WTC11 (cell line): Measurements from ENCODE around the gene ATF7.

Experiments
- ARID4B ChIP-seq: sonication (generic); formaldehyde crosslinking; IDR thresholded peaks from 2 replicates; pipeline ENCODE4 v1.8.0; 2023; ENCODE audit warnings: missing genetic modification reagents, mild to moderate bottlenecking, borderline replicate concordance
- ATF2 ChIP-seq: sonication (generic); formaldehyde crosslinking; IDR thresholded peaks from 2 replicates; pipeline ENCODE4 v1.8.1; 2022; ENCODE audit warnings: low read depth, missing genetic modification reagents, borderline replicate concordance
- CTCF ChIP-seq: fragments of 200-600 bp; IDR thresholded peaks from 2 replicates; pipeline ENCODE4 v1.8.0; 2022; ENCODE audit warnings: antibody characterized with exemption
- GABPB1 ChIP-seq: sonication (generic); formaldehyde crosslinking; IDR thresholded peaks from 2 replicates; pipeline ENCODE4 v1.8.1; 2023; ENCODE audit warnings: mild to moderate bottlenecking, missing genetic modification reagents
- GTF2I ChIP-seq: fragments of 250-450 bp; sonication (Bioruptor Pico); conservative IDR thresholded peaks from 2 replicates; pipeline ENCODE4 v1.4.0; 2021; ENCODE audit warnings: mild to moderate bottlenecking
- JUN ChIP-seq: sonication (generic); formaldehyde crosslinking; IDR thresholded peaks from 2 replicates; pipeline ENCODE4 v1.8.0; 2023; ENCODE audit warnings: mild to moderate bottlenecking, missing genetic modification reagents
- MAX ChIP-seq: sonication (generic); formaldehyde crosslinking; IDR thresholded peaks from 2 replicates; pipeline ENCODE4 v1.8.0; 2022; ENCODE audit warnings: mild to moderate bottlenecking, missing genetic modification reagents
- SMAD3 ChIP-seq: sonication (generic); formaldehyde crosslinking; IDR thresholded peaks from 2 replicates; pipeline ENCODE4 v1.8.0; 2022; ENCODE audit warnings: missing genetic modification reagents, mild to moderate bottlenecking, borderline replicate concordance
- ZNF121 ChIP-seq: sonication (generic); formaldehyde crosslinking; IDR thresholded peaks from 2 replicates; pipeline ENCODE4 v1.8.0; 2023; ENCODE audit warnings: missing genetic modification reagents
- ZNF263 ChIP-seq: sonication (generic); formaldehyde crosslinking; IDR thresholded peaks from 2 replicates; pipeline ENCODE4 v1.8.1; 2022; ENCODE audit warnings: low read depth, mild to moderate bottlenecking, moderate library complexity, missing genetic modification reagents
- ZNF416 ChIP-seq: fragments of 250-450 bp; sonication (Bioruptor Pico); IDR thresholded peaks from 2 replicates; pipeline ENCODE4 v1.9.0; 2021; ENCODE audit warnings: mild to moderate bottlenecking, inconsistent platforms
- ZNF512 ChIP-seq: sonication (generic); formaldehyde crosslinking; IDR thresholded peaks from 2 replicates; pipeline ENCODE4 v1.8.1; 2022; ENCODE audit warnings: missing genetic modification reagents, borderline replicate concordance
- ZSCAN18 ChIP-seq: fragments of 250-450 bp; sonication (Bioruptor Pico); IDR thresholded peaks from 2 replicates; pipeline ENCODE4 v2.1.2; 2022; ENCODE audit warnings: mild to moderate bottlenecking, moderate library complexity

GRCh38 chr12:53604581-53604980 lies 21.6 kb downstream of the ATF7 start:
- TF ChIP-seq ZNF416 (CRISPR knock-in tag) (no peak), CTCF (no peak), SMAD3 (CRISPR knock-in tag) (no peak), GTF2I (CRISPR knock-in tag) (no peak), ZNF512 (CRISPR knock-in tag) (no peak), ARID4B (CRISPR knock-in tag) (no peak), ZNF121 (CRISPR knock-in tag) (no peak), ATF2 (no peak), ZNF263 (CRISPR knock-in tag) (no peak), ZSCAN18 (no peak), JUN (CRISPR knock-in tag) (no peak), GABPB1 (no peak), MAX (CRISPR knock-in tag) (no peak)
